Measurements from ENCODE around the gene PKD2L2. TPM values are rescaled to one million over a fixed set of nuclear protein-coding genes. Genes with fewer than 3 reads are reported as not detected.
"Not testable (repeated sequence)": the region's sequence is repeated elsewhere in the genome, so short reads cannot be mapped to it uniquely, and the experiment has no call there.

The PKD2L2 gene
- total RNA-seq, 2 experiments from 2014 or later = not detected

GRCh38 chr5:137960141-137960540 lies 70.9 kb downstream of the PKD2L2 start:
- TF ChIP-seq CTCF (IDR thresholded peaks at IDR 0.05) = no peak
- Histone ChIP-seq H3K36me3 (ENCODE audit: insufficient read depth, low read length) (peaks cover 66% of the 10 kb centered on the region), H3K9me3 (ENCODE audit: control insufficient read depth in 1 of 2, insufficient read depth in 1 of 2, low read length in 2 of 2) (no peaks in the 10 kb centered on the region), H3K4me1 (ENCODE audit: insufficient read depth, low read length) (no peaks in the 10 kb centered on the region), H3K27me3 (ENCODE audit: control insufficient read depth in 1 of 2, insufficient read depth in 2 of 2, low read length in 2 of 2) (no peaks in the 10 kb centered on the region), H3K27ac (ENCODE audit: low read depth in 1 of 2, low read length in 2 of 2) (no peak overlapping the region), H3K4me3 (ENCODE audit: low read length) (no peak overlapping the region)
- H3K9me3 Mint-ChIP-seq = no peaks in the 10 kb centered on the region
- DNase-seq = no peak
- peaks cover 80% of the 10 kb centered on the region for H3K36me3 Mint-ChIP-seq (ENCODE audit: low read depth)
- H3K4me3 Mint-ChIP-seq = no peak overlapping the region
- ChIA-PET POLR2A (interaction anchor here (0.6 kb wide), 1 partner anchor 51 kb away, joined by 3 read pairs; no protein-coding TSS in a partner anchor), CTCF (interaction anchor here (1.3 kb wide), 1 partner anchor 41 kb away, joined by 3 read pairs; no protein-coding TSS in a partner anchor)
- intact Hi-C loops (cut with DNase I, micrococcal nuclease) = no loop called here
- H3K27me3 Mint-ChIP-seq = no peaks in the 10 kb centered on the region
- H3K27ac Mint-ChIP-seq = no peak overlapping the region
- ATAC-seq (ENCODE audit: poor library complexity) = no peak
- H3K4me1 Mint-ChIP-seq (ENCODE audit: low read depth) = peaks cover 5% of the 10 kb centered on the region

- Histone ChIP-seq H3K36me3 (ENCODE audit: insufficient read depth, low read length) (peaks cover 70% of the 10 kb centered on the region), H3K27me3 (ENCODE audit: control insufficient read depth in 1 of 2, insufficient read depth in 2 of 2, low read length in 2 of 2) (no peaks in the 10 kb centered on the region), H3K27ac (ENCODE audit: low read depth in 1 of 2, low read length in 2 of 2) (no peak overlapping the region), H3K4me1 (ENCODE audit: insufficient read depth, low read length) (no peaks in the 10 kb centered on the region), H3K4me3 (ENCODE audit: low read length) (no peak overlapping the region), H3K9me3 (ENCODE audit: control insufficient read depth in 1 of 2, insufficient read depth in 1 of 2, low read length in 2 of 2) (no peaks in the 10 kb centered on the region)
- TF ChIP-seq CTCF (IDR thresholded peaks at IDR 0.05) = no peak
- ATAC-seq (ENCODE audit: poor library complexity) = no peak
- H3K9me3 Mint-ChIP-seq = no peaks in the 10 kb centered on the region
- ChIA-PET CTCF (interaction anchor here (1.0 to 1.3 kb wide), 2 partner anchors 40 to 75 kb away, joined by 3 read pairs; no protein-coding TSS in a partner anchor), POLR2A (interaction anchor here (0.6 kb wide), 1 partner anchor 51 kb away, joined by 3 read pairs; no protein-coding TSS in a partner anchor)
- DNase-seq = no peak
- H3K27me3 Mint-ChIP-seq = no peaks in the 10 kb centered on the region
- intact Hi-C loops (cut with DNase I, micrococcal nuclease) = no loop called here
- peaks cover 5% of the 10 kb centered on the region for H3K4me1 Mint-ChIP-seq (ENCODE audit: low read depth)
- H3K4me3 Mint-ChIP-seq = no peak overlapping the region
- no peak overlapping the region for H3K27ac Mint-ChIP-seq
- peaks cover 83% of the 10 kb centered on the region for H3K36me3 Mint-ChIP-seq (ENCODE audit: low read depth)
Measured at GRCh38 chr5:137960819-137961218, 71.6 kb downstream of the PKD2L2 start.

GRCh38 chr5:137970384-137970783 lies 81.1 kb downstream of the PKD2L2 start:
- H3K36me3 Mint-ChIP-seq (ENCODE audit: low read depth) = peaks cover 62% of the 10 kb centered on the region
- POLR2A ChIA-PET; intact Hi-C loops (cut with DNase I, micrococcal nuclease); H3K4me3 Mint-ChIP-seq; H3K27me3 Mint-ChIP-seq; DNase-seq; H3K9me3 Mint-ChIP-seq; H3K9me3 ChIP-seq (ENCODE audit: control insufficient read depth in 1 of 2, insufficient read depth in 1 of 2, low read length in 2 of 2); CTCF ChIA-PET; H3K4me1 Mint-ChIP-seq (ENCODE audit: low read depth); H3K4me1 ChIP-seq (ENCODE audit: insufficient read depth, low read length); H3K27me3 ChIP-seq (ENCODE audit: control insufficient read depth in 1 of 2, insufficient read depth in 2 of 2, low read length in 2 of 2); H3K4me3 ChIP-seq (ENCODE audit: low read length); ATAC-seq (ENCODE audit: poor library complexity); H3K27ac ChIP-seq (ENCODE audit: low read depth in 1 of 2, low read length in 2 of 2); H3K27ac Mint-ChIP-seq: not testable (repeated sequence)
- peaks cover 11% of the 10 kb centered on the region for H3K36me3 ChIP-seq (ENCODE audit: insufficient read depth, low read length)

GRCh38 chr5:137975208-137975607 lies 86.0 kb downstream of the PKD2L2 start:
- H3K36me3 ChIP-seq (ENCODE audit: insufficient read depth, low read length) = peaks cover 37% of the 10 kb centered on the region
- H3K9me3 ChIP-seq (ENCODE audit: control insufficient read depth in 1 of 2, insufficient read depth in 1 of 2, low read length in 2 of 2) = no peaks in the 10 kb centered on the region
- intact Hi-C loops (cut with DNase I, micrococcal nuclease) = no loop called here
- H3K4me1 ChIP-seq (ENCODE audit: insufficient read depth, low read length) = no peaks in the 10 kb centered on the region
- Mint-ChIP-seq H3K4me3 (no peak overlapping the region), H3K36me3 (ENCODE audit: low read depth) (peaks cover 71% of the 10 kb centered on the region), H3K27me3 (no peaks in the 10 kb centered on the region), H3K9me3 (peaks cover 4% of the 10 kb centered on the region), H3K4me1 (ENCODE audit: low read depth) (no peaks in the 10 kb centered on the region), H3K27ac (no peak overlapping the region)
- no peak overlapping the region for H3K4me3 ChIP-seq (ENCODE audit: low read length)
- ChIA-PET POLR2A (no interaction called here), CTCF (no interaction called here)
- TF ChIP-seq CTCF (IDR thresholded peaks at IDR 0.05) = no peak
- ATAC-seq (ENCODE audit: poor library complexity) = no peak
- H3K27ac ChIP-seq (ENCODE audit: low read depth in 1 of 2, low read length in 2 of 2) = no peak overlapping the region
- no peaks in the 10 kb centered on the region for H3K27me3 ChIP-seq (ENCODE audit: control insufficient read depth in 1 of 2, insufficient read depth in 2 of 2, low read length in 2 of 2)
- DNase-seq = no peak

Measured in CD4-positive, alpha-beta T cell (primary cell).